Activated CD4-positive, alpha-beta memory T cell treated with anti-CD3 and anti-CD28 coated beads, Interleukin-2, amount 10 ng/mL, durations not matched to agents 7 days and 5 days (primary cell): ENCODE measurements around the gene RMRP. TPM values are rescaled to one million over a fixed set of nuclear protein-coding genes. Genes with fewer than 3 reads are reported as not detected.
A peak's percentile ranks its signal among the peaks of the same experiment; 100 is the strongest.
"Not testable (repeated sequence)": the region's sequence is repeated elsewhere in the genome, so short reads cannot be mapped to it uniquely, and the experiment has no call there.

Experiments used
- CTCF ChIA-PET: fragments of 350-600 bp; sonication (Branson Sonifier 250); formaldehyde crosslinking; loops from one replicate; lab custom pipeline; 2021; ENCODE audit warnings: antibody characterized with exemption, inconsistent platforms; lab: Charles Lee
- POLR2A ChIA-PET: fragments of 350-600 bp; sonication (Branson Sonifier 250); formaldehyde crosslinking; loops from one replicate; lab custom pipeline; 2021; ENCODE audit warnings: antibody characterized with exemption; lab: Charles Lee
- DNase-seq: peaks from one replicate; pipeline ENCODE4 v3.0.0-alpha.2; 2020
- H3K27ac Mint-ChIP-seq: one replicate; pipeline ENCODE4 v1.8.0; 2021; ENCODE audit warnings: mild to moderate bottlenecking, mixed read lengths
- H3K27me3 Mint-ChIP-seq: one replicate; pipeline ENCODE4 v1.8.0; 2021; ENCODE audit warnings: mixed read lengths
- H3K36me3 Mint-ChIP-seq: one replicate; pipeline ENCODE4 v1.8.0; 2021; ENCODE audit warnings: low read depth, mixed read lengths
- H3K4me1 Mint-ChIP-seq: one replicate; pipeline ENCODE4 v1.8.0; 2021; ENCODE audit warnings: mixed read lengths
- H3K4me3 Mint-ChIP-seq: one replicate; pipeline ENCODE4 v1.8.0; 2021; ENCODE audit warnings: mild to moderate bottlenecking, mixed read lengths
- H3K9me3 Mint-ChIP-seq: one replicate; pipeline ENCODE4 v1.8.0; 2021; ENCODE audit warnings: mixed read lengths
- total RNA-seq, 2 experiments: library from RNA; stranded (reverse); gene quantifications; one replicate each; pipeline ENCODE4 v1.2.3, GENCODE V29; 2021

RMRP gene
- total RNA-seq, 2 experiments from 2014 or later: 9,885 to 10,678 TPM

DNA sequence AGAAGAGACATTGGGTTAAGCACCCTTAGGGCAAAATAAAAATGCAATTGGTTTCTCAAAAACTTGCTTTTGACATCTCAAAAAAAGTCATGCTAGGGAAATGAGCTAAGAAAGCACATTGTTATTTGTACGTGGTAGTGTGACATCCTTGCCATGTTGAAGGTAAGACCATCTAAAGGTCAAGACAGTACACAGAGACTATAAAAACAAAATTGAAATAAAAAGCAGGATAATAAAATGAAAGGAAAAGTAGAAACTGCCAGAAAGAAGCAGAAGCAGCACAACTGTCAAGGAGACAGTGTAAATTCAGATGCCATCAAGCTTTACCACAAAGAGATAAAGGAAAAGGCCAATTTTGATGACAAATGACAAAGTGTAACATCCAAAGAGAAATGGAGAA lies 18.6 kb downstream of the RMRP start:
- CTCF ChIA-PET: interaction anchor here (1.8 to 2.8 kb wide), 2 partner anchors 19 to 28 kb away, joined by 5 to 13 read pairs; no protein-coding TSS in a partner anchor
- Mint-ChIP-seq H3K27ac (peak overlapping the region; percentile 83), H3K36me3 (peaks cover 48% of the 10 kb centered on the region), H3K4me1 (peaks cover 39% of the 10 kb centered on the region)
- not testable (repeated sequence) for H3K9me3 Mint-ChIP-seq, H3K27me3 Mint-ChIP-seq, DNase-seq, H3K4me3 Mint-ChIP-seq
- POLR2A ChIA-PET: interaction anchor here (1.0 to 2.4 kb wide), 5 partner anchors 8 to 35 kb away, joined by 3 to 8 read pairs (median 7); partner anchors contain the start of genes CCDC107 and RMRP

DNA sequence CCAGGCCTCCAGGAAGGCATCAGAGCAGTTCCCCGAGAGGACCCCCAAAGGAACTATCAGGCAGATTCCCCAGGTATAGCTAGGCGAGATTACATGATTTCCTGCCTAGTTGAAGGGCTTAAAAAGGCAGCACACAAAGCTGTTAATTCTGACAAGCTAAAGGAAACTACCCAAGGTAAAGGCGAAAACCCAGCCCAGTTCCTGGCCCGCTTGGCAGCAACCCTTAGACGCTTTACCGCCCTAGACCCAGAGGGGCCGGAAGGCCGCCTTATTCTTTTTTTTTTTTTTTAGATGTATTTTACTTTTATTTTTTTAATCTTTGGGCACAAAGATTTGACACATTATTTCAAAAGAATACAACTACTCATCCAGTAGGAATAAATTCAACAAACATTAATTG lies 19.1 kb downstream of the RMRP start:
- peaks cover 47% of the 10 kb centered on the region for H3K36me3 Mint-ChIP-seq
- not testable (repeated sequence) for H3K27me3 Mint-ChIP-seq, H3K9me3 Mint-ChIP-seq, DNase-seq, H3K4me3 Mint-ChIP-seq
- peaks cover 39% of the 10 kb centered on the region for H3K4me1 Mint-ChIP-seq
- ChIA-PET POLR2A (interaction anchor here (0.7 to 2.4 kb wide), 8 partner anchors 9 to 35 kb away, joined by 3 to 8 read pairs (median 6); partner anchors contain the start of genes CCDC107 and RMRP), CTCF (interaction anchor here (0.8 to 2.8 kb wide), 2 partner anchors 19 to 28 kb away, joined by 3 to 13 read pairs; no protein-coding TSS in a partner anchor)
- peak overlapping the region; percentile 83 for H3K27ac Mint-ChIP-seq

DNA sequence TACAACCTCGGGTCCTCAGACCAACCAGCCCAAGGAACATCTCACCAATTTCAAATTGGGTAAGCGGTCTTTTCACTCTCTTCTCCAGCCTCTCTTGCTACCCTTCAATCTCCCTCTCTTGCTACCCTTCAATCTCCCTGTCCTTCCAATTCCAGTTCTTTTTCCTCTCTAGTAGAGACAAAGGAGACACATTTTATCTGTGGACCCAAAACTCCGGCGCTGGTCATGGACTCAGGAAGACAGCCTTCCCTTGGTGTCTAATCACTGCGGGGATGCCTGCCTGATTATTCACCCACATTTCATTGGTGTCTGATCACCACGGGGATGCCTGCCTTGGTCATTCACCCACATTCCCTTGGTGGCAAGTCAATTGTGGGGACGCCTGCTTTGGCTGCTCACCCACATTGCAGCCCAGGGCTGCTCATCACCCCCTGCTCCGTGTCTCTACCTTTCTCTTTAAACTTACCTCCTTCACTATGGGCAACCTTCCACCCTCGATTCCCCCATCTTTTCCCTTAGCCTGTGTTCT lies 20.3 kb downstream of the RMRP start:
- peaks cover 39% of the 10 kb centered on the region for H3K4me1 Mint-ChIP-seq
- peaks cover 39% of the 10 kb centered on the region for H3K36me3 Mint-ChIP-seq
- DNase-seq, H3K27me3 Mint-ChIP-seq, CTCF ChIA-PET, H3K9me3 Mint-ChIP-seq, H3K4me3 Mint-ChIP-seq, H3K27ac Mint-ChIP-seq: not testable (repeated sequence)
- POLR2A ChIA-PET: interaction anchor here (0.7 to 2.0 kb wide), 4 partner anchors 10 to 95 kb away, joined by 3 to 7 read pairs (median 4); partner anchors contain the start of gene CREB3

DNA sequence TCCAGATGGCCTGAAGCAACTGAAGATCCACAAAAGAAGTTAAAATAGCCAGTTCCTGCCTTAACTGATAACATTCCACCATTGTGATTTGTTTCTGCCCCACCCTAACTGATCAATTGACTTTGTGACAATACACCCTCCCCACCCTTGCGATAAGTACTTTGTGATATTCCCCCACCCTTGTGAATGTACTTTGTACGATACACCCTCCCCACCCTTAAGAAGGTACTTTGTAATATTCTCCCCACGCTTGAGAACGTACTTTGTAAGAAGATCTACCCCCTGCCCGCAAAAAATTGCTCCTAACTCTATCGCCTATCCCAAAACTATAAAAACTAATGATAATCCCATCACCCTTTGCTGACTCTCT lies 21.0 kb downstream of the RMRP start:
- H3K27me3 Mint-ChIP-seq, H3K27ac Mint-ChIP-seq, H3K4me3 Mint-ChIP-seq, DNase-seq, H3K9me3 Mint-ChIP-seq: not testable (repeated sequence)
- ChIA-PET CTCF (interaction anchor here (1.5 to 1.9 kb wide), 2 partner anchors 10 to 25 kb away, joined by 3 to 7 read pairs; no protein-coding TSS in a partner anchor), POLR2A (interaction anchor here (1.4 kb wide), 1 partner anchor 21 kb away, joined by 4 read pairs; the partner anchor contains the start of genes CCDC107 and RMRP)
- Mint-ChIP-seq H3K4me1 (peaks cover 39% of the 10 kb centered on the region), H3K36me3 (peaks cover 35% of the 10 kb centered on the region)

DNA sequence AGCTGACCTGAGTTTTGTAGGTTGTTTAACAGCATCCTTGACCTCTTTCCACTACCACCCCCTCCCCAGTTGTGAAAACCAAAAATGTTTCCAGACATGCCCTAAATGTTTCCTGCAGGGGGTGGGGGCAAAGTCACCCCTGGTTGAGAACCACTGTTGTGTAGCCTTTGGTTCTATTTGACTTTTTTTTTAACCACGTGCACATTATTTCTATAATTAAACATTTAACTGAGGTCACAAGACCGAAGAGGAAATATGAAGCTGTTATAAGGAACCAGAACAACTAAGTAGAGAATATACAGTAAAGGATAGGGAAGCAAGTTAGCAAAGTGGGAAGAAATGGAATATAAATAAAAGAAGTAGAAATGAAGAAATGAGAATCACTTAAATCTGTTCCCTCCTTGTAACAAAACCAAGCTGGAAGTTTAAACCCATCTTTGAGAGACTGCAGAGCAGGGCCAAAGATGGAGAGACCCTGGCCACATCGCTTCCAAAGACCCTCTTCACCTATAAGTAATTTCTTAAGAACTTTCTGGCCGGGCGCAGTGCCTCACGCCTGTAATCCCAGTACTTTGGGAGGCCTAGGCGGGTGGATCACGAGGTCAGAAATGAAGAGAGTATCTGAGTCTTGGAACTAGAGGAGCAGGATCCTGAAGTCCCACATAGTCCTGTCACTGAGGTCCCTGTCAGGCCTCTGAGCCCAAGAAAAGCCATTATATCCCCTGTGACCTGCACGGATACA lies 21.5 kb downstream of the RMRP start:
- H3K4me1 Mint-ChIP-seq: peaks cover 35% of the 10 kb centered on the region
- no peak overlapping the region for H3K27ac Mint-ChIP-seq
- no peaks in the 10 kb centered on the region for H3K27me3 Mint-ChIP-seq
- CTCF ChIA-PET: interaction anchor here (1.5 to 1.9 kb wide), 2 partner anchors 11 to 25 kb away, joined by 3 to 7 read pairs; no protein-coding TSS in a partner anchor
- H3K4me3 Mint-ChIP-seq: no peak overlapping the region
- POLR2A ChIA-PET: interaction anchor here (1.4 to 2.2 kb wide), 2 partner anchors 16 to 22 kb away, joined by 4 to 6 read pairs; partner anchors contain the start of genes CCDC107 and RMRP
- peaks cover 3% of the 10 kb centered on the region for H3K9me3 Mint-ChIP-seq
- peaks cover 30% of the 10 kb centered on the region for H3K36me3 Mint-ChIP-seq
- DNase-seq: no peak

DNA sequence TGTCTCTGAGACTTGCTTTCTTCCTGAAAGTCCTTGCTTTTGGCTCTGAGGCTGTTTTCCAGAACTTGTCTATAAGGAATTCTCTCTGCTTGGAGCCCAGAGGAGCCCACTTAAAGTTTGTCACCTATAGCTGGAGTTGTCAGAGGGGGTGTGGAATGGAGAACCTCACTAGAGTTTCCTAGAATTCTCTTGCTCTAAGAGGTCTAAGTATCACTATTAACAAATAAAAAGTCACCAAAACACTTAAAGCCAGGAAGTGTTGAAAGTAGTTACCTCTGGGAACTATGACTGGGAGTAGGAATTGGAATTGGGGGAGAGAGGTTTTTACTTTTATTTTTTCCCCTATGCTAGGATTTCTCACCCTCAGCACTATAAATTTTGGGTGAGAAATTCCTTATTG lies 22.1 kb downstream of the RMRP start:
- Mint-ChIP-seq H3K4me3 (no peak overlapping the region), H3K36me3 (peaks cover 24% of the 10 kb centered on the region), H3K9me3 (peaks cover 3% of the 10 kb centered on the region), H3K27ac (no peak overlapping the region), H3K4me1 (peaks cover 34% of the 10 kb centered on the region), H3K27me3 (no peaks in the 10 kb centered on the region)
- POLR2A ChIA-PET: interaction anchor here (1.4 to 2.2 kb wide), 2 partner anchors 16 to 22 kb away, joined by 4 to 6 read pairs; partner anchors contain the start of genes CCDC107 and RMRP
- CTCF ChIA-PET: interaction anchor here (1.5 to 1.9 kb wide), 3 partner anchors 10 to 24 kb away, joined by 3 to 10 read pairs (median 7); no protein-coding TSS in a partner anchor
- no peak for DNase-seq

DNA sequence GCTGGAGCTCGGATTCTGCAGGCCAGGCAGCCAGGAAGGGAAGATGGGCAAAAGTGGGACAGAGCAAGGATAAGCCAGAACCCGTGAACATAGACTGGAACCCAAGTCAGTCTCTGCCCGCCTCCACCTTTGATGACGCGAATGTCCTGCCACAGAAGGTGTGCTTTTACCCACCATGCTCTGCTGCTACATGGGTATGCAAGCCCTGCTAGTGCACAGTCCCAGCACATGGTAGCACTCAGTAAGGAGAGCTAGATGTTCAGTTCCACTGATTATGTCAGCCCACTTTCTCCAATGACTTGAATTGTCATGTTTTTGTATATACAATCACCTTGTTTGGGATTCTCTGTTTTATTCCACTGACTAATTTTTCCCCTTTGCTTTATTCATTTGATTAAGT lies 28.2 kb downstream of the RMRP start:
- H3K27ac Mint-ChIP-seq: no peak overlapping the region
- H3K36me3 Mint-ChIP-seq: no peaks in the 10 kb centered on the region
- H3K4me3 Mint-ChIP-seq: no peak overlapping the region

DNA sequence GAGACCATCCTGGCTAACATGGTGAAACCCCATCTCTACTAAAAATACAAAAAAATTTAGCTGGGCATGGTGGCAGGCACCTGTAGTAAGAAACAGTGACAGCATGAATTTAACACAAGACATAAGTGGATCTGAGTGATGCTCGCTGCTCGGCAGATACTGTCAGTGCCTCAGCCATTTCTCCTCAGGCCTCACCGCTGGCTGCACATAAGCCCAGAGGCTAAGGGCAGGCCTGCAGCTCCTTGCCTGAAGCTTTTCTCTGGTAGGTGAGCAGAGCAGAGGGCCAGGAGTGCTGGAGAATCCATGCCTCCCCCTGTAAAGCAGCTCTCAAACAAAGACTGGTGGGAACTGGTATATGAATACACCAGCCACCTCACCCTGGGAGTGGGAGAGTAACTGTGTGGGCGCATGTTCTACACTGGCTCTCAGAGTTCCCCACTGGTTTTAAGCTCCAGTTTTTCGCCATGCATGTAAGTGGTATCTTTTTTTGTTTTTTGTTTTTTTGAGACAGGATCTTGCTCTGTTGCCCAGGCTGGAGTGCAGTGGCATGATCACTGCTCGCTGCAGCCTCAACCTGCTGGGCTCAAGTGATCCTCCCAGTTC lies 29.3 kb downstream of the RMRP start:
- Mint-ChIP-seq H3K27me3 (peaks cover 4% of the 10 kb centered on the region), H3K36me3 (no peaks in the 10 kb centered on the region), H3K4me1 (no peaks in the 10 kb centered on the region), H3K4me3 (no peak overlapping the region), H3K9me3 (no peaks in the 10 kb centered on the region), H3K27ac (no peak overlapping the region)
- CTCF ChIA-PET: interaction anchor here (1.0 to 6.1 kb wide), 6 partner anchors 11 to 128 kb away, joined by 4 to 40 read pairs (median 6); no protein-coding TSS in a partner anchor
- POLR2A ChIA-PET: interaction anchor here (1.0 to 2.1 kb wide), 2 partner anchors 17 to 19 kb away, joined by 4 to 6 read pairs; no protein-coding TSS in a partner anchor
- DNase-seq: no peak

More for the DNA sequence above, 28.2 kb downstream of the RMRP start:
- Mint-ChIP-seq H3K27me3 (peaks cover 4% of the 10 kb centered on the region), H3K4me1 (no peaks in the 10 kb centered on the region), H3K9me3 (no peaks in the 10 kb centered on the region)
- CTCF ChIA-PET: interaction anchor here (1.0 to 6.1 kb wide), 5 partner anchors 13 to 127 kb away, joined by 4 to 40 read pairs (median 5); no protein-coding TSS in a partner anchor
- no peak for DNase-seq
- POLR2A ChIA-PET: interaction anchor here (1.2 to 2.1 kb wide), 2 partner anchors 17 to 21 kb away, joined by 4 to 6 read pairs; no protein-coding TSS in a partner anchor

DNA sequence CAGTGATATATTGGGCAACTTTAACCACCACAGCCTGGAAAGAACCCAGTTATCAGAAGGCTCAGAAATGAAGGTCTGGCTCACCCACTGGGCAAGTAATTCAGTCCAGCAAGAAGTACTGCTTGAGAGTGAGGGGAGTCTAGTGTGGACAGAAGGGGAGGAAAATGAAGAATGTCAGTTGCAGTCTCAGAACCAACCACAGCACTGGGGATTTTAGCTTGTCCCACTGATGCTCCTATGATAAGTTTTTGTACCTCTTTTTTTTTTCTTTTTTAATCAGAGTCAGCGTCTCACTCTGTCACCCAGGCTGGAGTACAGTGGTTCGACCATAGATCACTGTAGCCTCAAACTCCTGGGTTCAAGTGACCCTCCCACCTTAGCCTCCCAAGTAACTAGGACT lies 30.2 kb downstream of the RMRP start:
- POLR2A ChIA-PET: interaction anchor here (2.1 kb wide), 1 partner anchor 19 kb away, joined by 6 read pairs; no protein-coding TSS in a partner anchor
- CTCF ChIA-PET: interaction anchor here (1.6 to 6.1 kb wide), 2 partner anchors 14 to 19 kb away, joined by 9 to 40 read pairs; no protein-coding TSS in a partner anchor
- no peaks in the 10 kb centered on the region for H3K9me3 Mint-ChIP-seq
- no peaks in the 10 kb centered on the region for H3K4me1 Mint-ChIP-seq
- no peaks in the 10 kb centered on the region for H3K36me3 Mint-ChIP-seq
- H3K27me3 Mint-ChIP-seq: peaks cover 4% of the 10 kb centered on the region
- no peak for DNase-seq
- H3K27ac Mint-ChIP-seq: no peak overlapping the region
- no peak overlapping the region for H3K4me3 Mint-ChIP-seq

DNA sequence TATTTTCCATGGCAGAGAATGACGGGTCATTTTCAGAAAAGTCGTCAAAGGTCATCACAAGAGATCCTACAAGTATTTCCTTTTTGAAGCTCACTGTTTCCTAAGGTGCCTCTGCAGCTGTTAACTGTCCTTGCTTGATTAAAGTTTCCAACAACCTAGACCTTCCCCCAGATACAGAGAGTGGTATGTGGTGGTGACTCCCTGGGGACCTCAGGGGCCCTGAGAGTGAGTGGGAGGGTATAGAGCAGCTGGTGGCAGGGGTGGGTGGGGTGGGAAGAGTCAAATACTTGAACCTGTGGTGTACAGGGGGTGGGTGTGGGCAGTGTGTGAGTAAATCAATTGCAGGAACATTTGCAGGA lies 38.0 kb downstream of the RMRP start:
- POLR2A ChIA-PET: interaction anchor here (1.4 to 6.4 kb wide), 6 partner anchors 14 to 112 kb away, joined by 3 to 100 read pairs (median 8); partner anchors contain the start of genes ARHGEF39, CCDC107, CREB3 and RMRP
- peaks cover 43% of the 10 kb centered on the region for H3K4me1 Mint-ChIP-seq
- CTCF ChIA-PET: interaction anchor here (1.0 to 6.1 kb wide), 11 partner anchors 9 to 128 kb away, joined by 3 to 40 read pairs (median 8); partner anchors contain the start of genes ARHGEF39, CCDC107 and RMRP
- H3K4me3 Mint-ChIP-seq: no peak overlapping the region
- no peaks in the 10 kb centered on the region for H3K9me3 Mint-ChIP-seq
- peak overlapping the region; percentile 70 for H3K27ac Mint-ChIP-seq
- H3K27me3 Mint-ChIP-seq: no peaks in the 10 kb centered on the region
- DNase-seq: no peak
- peaks cover 2% of the 10 kb centered on the region for H3K36me3 Mint-ChIP-seq

DNA sequence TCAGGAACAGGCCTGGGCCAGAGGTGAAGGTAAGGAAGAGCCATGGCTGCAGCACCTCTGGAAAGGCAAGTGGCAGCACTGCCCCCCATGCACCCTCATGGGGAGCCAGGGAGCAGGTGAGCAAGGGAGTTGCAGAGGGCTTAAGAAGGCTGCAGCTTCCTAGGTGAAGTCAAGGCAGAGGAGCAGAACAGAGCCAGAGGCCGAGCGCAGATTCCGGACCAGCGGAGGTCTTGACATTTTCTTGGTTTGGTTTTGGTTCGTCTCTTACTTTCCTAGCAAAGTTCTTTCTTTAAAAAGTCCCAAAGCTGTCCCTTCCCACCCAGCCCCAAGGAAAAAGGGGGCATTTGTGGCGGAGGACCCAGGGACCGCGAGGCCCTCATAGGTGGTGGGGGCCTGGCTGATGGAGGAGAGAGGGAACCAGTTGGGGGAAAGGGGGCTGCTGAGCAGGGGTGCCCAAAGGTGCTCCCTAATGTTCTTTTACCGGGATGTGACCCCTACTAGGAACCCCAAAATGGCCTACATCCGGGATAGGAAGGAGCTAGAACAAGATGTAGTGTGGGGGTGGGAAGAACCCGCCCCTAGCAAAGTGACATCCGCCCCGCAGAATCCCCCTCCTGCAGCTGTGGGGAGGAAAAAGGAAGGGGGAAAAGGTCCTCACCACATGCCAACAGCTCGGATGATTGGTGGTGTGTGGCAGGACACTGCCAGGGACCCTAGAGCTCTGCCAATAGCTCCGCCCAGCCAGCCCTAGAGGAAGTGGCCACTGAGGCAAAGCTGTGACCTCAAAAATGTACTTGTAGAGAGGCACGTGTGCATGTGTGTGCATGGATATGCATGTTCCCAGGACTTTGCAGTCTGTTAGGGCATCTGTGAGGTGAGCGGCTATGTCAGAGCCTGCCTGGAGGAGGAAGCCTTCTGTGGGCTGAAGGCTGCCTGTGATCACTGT lies 38.7 kb downstream of the RMRP start:
- Mint-ChIP-seq H3K27me3 (peaks cover 2% of the 10 kb centered on the region), H3K4me1 (peaks cover 43% of the 10 kb centered on the region), H3K27ac (peak overlapping the region; percentile 70), H3K4me3 (peak overlapping the region; percentile 25), H3K9me3 (no peaks in the 10 kb centered on the region), H3K36me3 (peaks cover 2% of the 10 kb centered on the region)
- peak; percentile 72 for DNase-seq
- ChIA-PET POLR2A (interaction anchor here (0.6 to 6.4 kb wide), 9 partner anchors 13 to 129 kb away, joined by 3 to 100 read pairs (median 6); partner anchors contain the start of genes ARHGEF39, CCDC107, CREB3 and GBA2), CTCF (interaction anchor here (1.0 to 6.1 kb wide), 13 partner anchors 8 to 129 kb away, joined by 3 to 40 read pairs (median 8); partner anchors contain the start of genes ARHGEF39, CCDC107, RMRP and TESK1)
